H9 (cell line): ENCODE data around the gene SULF2. TPM values are rescaled to one million over a fixed set of nuclear protein-coding genes. Genes with fewer than 3 reads are reported as not detected.

Source experiments
- DNase-seq: peaks from one replicate; pipeline ENCODE4 v3.0.0-alpha.2; 2017
- H2AFZ ChIP-seq: one replicate; pipeline ENCODE4 v1.6.1; 2013; ENCODE audit warnings: mild to moderate bottlenecking, low read length, control low read depth, moderate library complexity
- H2AK5ac ChIP-seq: 2 replicates; pipeline ENCODE4 v1.6.1; 2013; ENCODE audit warnings: low read length, control low read depth, mixed read lengths; ENCODE audit not compliant: insufficient read length
- H2BK120ac ChIP-seq: one replicate; pipeline ENCODE4 v1.6.1; 2013; ENCODE audit warnings: low read depth, mild to moderate bottlenecking, low read length, control low read depth, inconsistent platforms; ENCODE audit not compliant: poor library complexity, severe bottlenecking
- H2BK12ac ChIP-seq: 2 replicates; pipeline ENCODE4 v1.6.1; 2013; ENCODE audit warnings: low read length, control low read depth, mixed read lengths, low read depth; ENCODE audit not compliant: insufficient read length
- H2BK15ac ChIP-seq: 2 replicates; pipeline ENCODE4 v1.6.1; 2013; ENCODE audit warnings: low read depth, low read length, control low read depth
- H2BK20ac ChIP-seq: one replicate; pipeline ENCODE4 v1.6.1; 2013; ENCODE audit warnings: low read depth, mild to moderate bottlenecking, low read length, control low read depth, inconsistent platforms; ENCODE audit not compliant: poor library complexity, severe bottlenecking
- H2BK5ac ChIP-seq: 2 replicates; pipeline ENCODE4 v1.6.1; 2013; ENCODE audit warnings: low read length, control low read depth, mixed read lengths; ENCODE audit not compliant: insufficient read length
- H3K14ac ChIP-seq: 2 replicates; pipeline ENCODE4 v1.6.1; 2013; ENCODE audit warnings: low read length, control low read depth; ENCODE audit not compliant: insufficient read depth
- H3K18ac ChIP-seq: 2 replicates; pipeline ENCODE4 v1.6.1; 2013; ENCODE audit warnings: low read depth, mild to moderate bottlenecking, mixed read lengths, low read length, control low read depth; ENCODE audit not compliant: insufficient read length
- H3K23ac ChIP-seq: 2 replicates; pipeline ENCODE4 v1.6.1; 2013; ENCODE audit warnings: low read length, control low read depth, mixed read lengths, low read depth; ENCODE audit not compliant: insufficient read length
- H3K23me2 ChIP-seq: 2 replicates; pipeline ENCODE4 v1.6.1; 2013; ENCODE audit warnings: low read depth, mild to moderate bottlenecking, mixed read lengths, low read length, control low read depth; ENCODE audit not compliant: insufficient read length, poor library complexity, severe bottlenecking
- H3K27ac ChIP-seq: 2 replicates; pipeline ENCODE4 v1.5.1; 2013; ENCODE audit warnings: low read length, control low read depth, mixed read lengths, low read depth; ENCODE audit not compliant: insufficient read length
- H3K27me3 ChIP-seq: 2 replicates; pipeline ENCODE4 v1.6.1; 2013; ENCODE audit warnings: low read length, control low read depth, inconsistent platforms; ENCODE audit not compliant: insufficient read depth
- H3K4ac ChIP-seq: 2 replicates; pipeline ENCODE4 v1.6.1; 2013; ENCODE audit warnings: low read depth, mild to moderate bottlenecking, control low read depth, inconsistent platforms, low read length, moderate library complexity
- H3K4me1 ChIP-seq: 2 replicates; pipeline ENCODE4 v1.6.1; 2013; ENCODE audit warnings: low read length, control low read depth, inconsistent platforms; ENCODE audit not compliant: insufficient read depth
- H3K4me2 ChIP-seq: 2 replicates; pipeline ENCODE4 v1.6.1; 2013; ENCODE audit warnings: low read length, control low read depth, mixed read lengths; ENCODE audit not compliant: insufficient read length, insufficient read depth
- H3K56ac ChIP-seq: 2 replicates; pipeline ENCODE4 v1.6.1; 2013; ENCODE audit warnings: low read depth, mild to moderate bottlenecking, mixed read lengths, low read length, control low read depth; ENCODE audit not compliant: insufficient read length
- H3K79me1 ChIP-seq: 2 replicates; pipeline ENCODE4 v1.6.1; 2013; ENCODE audit warnings: low read depth, mild to moderate bottlenecking, moderate library complexity, low read length, control low read depth, inconsistent platforms; ENCODE audit not compliant: insufficient read depth, poor library complexity, severe bottlenecking
- H3K79me2 ChIP-seq: 2 replicates; pipeline ENCODE4 v1.6.1; 2013; ENCODE audit warnings: low read length, control low read depth, inconsistent platforms; ENCODE audit not compliant: insufficient read depth
- H3K9ac ChIP-seq: 2 replicates; pipeline ENCODE4 v1.6.1; 2013; ENCODE audit warnings: low read length, control low read depth, mixed read lengths; ENCODE audit not compliant: insufficient read length; ENCODE audit errors: extremely low read depth
- H3K9me3 ChIP-seq: one replicate; pipeline ENCODE4 v1.6.1; 2013; ENCODE audit warnings: low read depth, low read length, inconsistent platforms; ENCODE audit not compliant: control insufficient read depth
- H3T11ph ChIP-seq: one replicate; pipeline ENCODE4 v1.6.1; 2013; ENCODE audit warnings: mild to moderate bottlenecking, low read length, control low read depth, inconsistent platforms
- H4K20me1 ChIP-seq: one replicate; pipeline ENCODE4 v1.6.1; 2013; ENCODE audit not compliant: control insufficient read depth, insufficient read length, insufficient read depth
- H4K5ac ChIP-seq: 2 replicates; pipeline ENCODE4 v1.6.1; 2013; ENCODE audit warnings: low read depth, mild to moderate bottlenecking, mixed read lengths, low read length, control low read depth; ENCODE audit not compliant: insufficient read length
- H4K8ac ChIP-seq: replicated peaks from 2 replicates; pipeline ENCODE4 v1.6.1; 2013; ENCODE audit warnings: low read length, control low read depth, mixed read lengths, low read depth; ENCODE audit not compliant: insufficient read length
- H4K91ac ChIP-seq: 2 replicates; pipeline ENCODE4 v1.6.1; 2013; ENCODE audit warnings: low read depth, mild to moderate bottlenecking, moderate library complexity, mixed read lengths, low read length, control low read depth; ENCODE audit not compliant: insufficient read length
- H3K27ac Mint-ChIP-seq, 3 experiments: 2 replicates in 2 of 3; 3 replicates in 1 of 3; pipeline ENCODE4 v1.8.0; 2020 to 2021; ENCODE audit warnings: mixed read lengths in 3 of 3, mild to moderate bottlenecking in 1 of 3, moderate library complexity in 1 of 3
- H3K27me3 Mint-ChIP-seq: 2 replicates; pipeline ENCODE4 v1.8.0; 2021; ENCODE audit warnings: low read depth, mild to moderate bottlenecking, moderate library complexity, mixed read lengths
- H3K36me3 Mint-ChIP-seq, 3 experiments: 2 replicates in 2 of 3; 3 replicates in 1 of 3; pipeline ENCODE4 v1.8.0; 2020 to 2021; ENCODE audit warnings: low read depth in 3 of 3, mixed read lengths in 3 of 3; ENCODE audit not compliant: insufficient read depth in 1 of 3
- H3K4me1 Mint-ChIP-seq, 2 experiments: 2 replicates each; pipeline ENCODE4 v1.8.0; 2020; ENCODE audit warnings: mixed read lengths in 2 of 2
- H3K4me3 Mint-ChIP-seq, 2 experiments: 2 replicates in 1 of 2; 3 replicates in 1 of 2; pipeline ENCODE4 v1.8.0; 2020 to 2021; ENCODE audit warnings: mild to moderate bottlenecking in 2 of 2, mixed read lengths in 2 of 2, moderate library complexity in 1 of 2
- H3K9me3 Mint-ChIP-seq, 2 experiments: 2 replicates in 1 of 2; 3 replicates in 1 of 2; pipeline ENCODE4 v1.8.0; 2020; ENCODE audit warnings: mild to moderate bottlenecking in 2 of 2, mixed read lengths in 2 of 2, moderate library complexity in 1 of 2
- CTCF ChIP-seq: fragments of 200-600 bp; sonication (generic); conservative IDR thresholded peaks from 3 replicates; pipeline ENCODE4 v1.8.0; 2021; ENCODE audit warnings: antibody characterized with exemption, mild to moderate bottlenecking
- WGBS: extraction: QIAGEN DNeasy Blood & Tissue Kit; methylation state at CpG from one replicate; pipeline ENCODE4 v1.1.7; 2013; ENCODE audit warnings: missing lambda C conversion rate, low lambda C conversion rate, mixed read lengths; ENCODE audit not compliant: insufficient read length; ENCODE audit errors: extremely low coverage; 5-methylcytosine and 5-hydroxymethylcytosine counted together
- total RNA-seq: library from RNA; stranded (reverse); gene quantifications from 2 replicates; pipeline ENCODE4 v1.2.1, GENCODE V29; 2021

The SULF2 gene
- total RNA-seq, 1 experiment from 2014 or later: 31.2 TPM

- H3K79me2 ChIP-seq: no peaks in the 10 kb centered on the region
- no peaks in the 10 kb centered on the region for H3K27me3 ChIP-seq
- no peak overlapping the region for H4K91ac ChIP-seq
- no peak overlapping the region for H4K5ac ChIP-seq
- H2AK5ac ChIP-seq: no peak overlapping the region
- H2BK20ac ChIP-seq: no peak overlapping the region
- no peak overlapping the region for H3K23ac ChIP-seq
- H3K14ac ChIP-seq: no peak overlapping the region; the same call in 1 of the 2 replicates
- no peaks in the 10 kb centered on the region for H4K20me1 ChIP-seq
- H3K79me1 ChIP-seq: no peaks in the 10 kb centered on the region
- no peak overlapping the region for H3K4me2 ChIP-seq
- H3K4me1 Mint-ChIP-seq: no peaks in the 10 kb centered on the region; a peak in 2 of 4 replicates
- H2BK12ac ChIP-seq: no peak overlapping the region
- no peak overlapping the region for H4K8ac ChIP-seq
- no CpG with 5 or more reads among the region's 1 CpG for WGBS
- H3K4me1 ChIP-seq: no peaks in the 10 kb centered on the region
- no peak overlapping the region for H3K27ac ChIP-seq
- H3K18ac ChIP-seq: no peak overlapping the region
- no peak overlapping the region for H3T11ph ChIP-seq
- peak overlapping the region in 1 of 3 experiments; percentile 78; a peak in 2 of 7 replicates for H3K27ac Mint-ChIP-seq
- no peaks in the 10 kb centered on the region for H3K27me3 Mint-ChIP-seq
- no peak overlapping the region for H3K4ac ChIP-seq
- H3K9ac ChIP-seq: no peak overlapping the region
- H2AFZ ChIP-seq: no peak overlapping the region
- no peak overlapping the region for H3K56ac ChIP-seq
- H2BK120ac ChIP-seq: no peak overlapping the region
- no peaks in the 10 kb centered on the region for H3K23me2 ChIP-seq
- H2BK5ac ChIP-seq: no peak overlapping the region
- no peaks in the 10 kb centered on the region for H3K9me3 ChIP-seq
- TF ChIP-seq CTCF: no peak
- H3K36me3 Mint-ChIP-seq: peaks cover 0 to 4% (median 1%) of the 10 kb centered on the region in 3 experiments; a peak in 1 of 7 replicates
- no peak overlapping the region for H3K4me3 Mint-ChIP-seq
- DNase-seq: no peak
- no peak overlapping the region for H2BK15ac ChIP-seq
- no peaks in the 10 kb centered on the region for H3K9me3 Mint-ChIP-seq
Observed at GRCh38 chr20:47699818-47700217, 85.5 kb downstream of the SULF2 start.
